Stimulated activated CD8-positive, alpha-beta memory T cell treated with anti-CD3 and anti-CD28 coated beads, Interleukin-12 subunit alpha, Interleukin-12 subunit beta, amount 100 ng/mL, for 24 hours (primary cell): Measurements from ENCODE around the gene RALA.
A peak's percentile ranks its signal among the peaks of the same experiment; 100 is the strongest.
"Not testable (repeated sequence)": the region's sequence is repeated elsewhere in the genome, so short reads cannot be mapped to it uniquely, and the experiment has no call there.

Experiments
- DNase-seq: peaks from one replicate; pipeline ENCODE4 v3.0.0-alpha.2; 2020; ENCODE audit errors: extremely low read depth

The RALA gene

GRCh38 chr7:39732837-39733804, 109.7 kb downstream of the RALA start:
- peak; percentile 97 for DNase-seq

- DNase-seq: no peak
Observed at GRCh38 chr7:39733881-39734632, 110.7 kb downstream of the RALA start.

GRCh38 chr7:39734633-39735004, 111.2 kb downstream of the RALA start:
- DNase-seq: no peak

- no peak for DNase-seq
Observed at GRCh38 chr7:39735903-39736302, 112.5 kb downstream of the RALA start.

- no peak for DNase-seq
Observed at GRCh38 chr7:39741942-39742623, 118.7 kb downstream of the RALA start.

GRCh38 chr7:39744620-39745019, 121.2 kb downstream of the RALA start:
- no peak for DNase-seq

GRCh38 chr7:39745320-39745719, 121.9 kb downstream of the RALA start:
- DNase-seq: no peak

- no peak for DNase-seq
Observed at GRCh38 chr7:39746103-39746819, 122.9 kb downstream of the RALA start.

- DNase-seq: no peak
Observed at GRCh38 chr7:39749177-39749576, 125.8 kb downstream of the RALA start.

- DNase-seq: no peak
Observed at GRCh38 chr7:39749717-39750116, 126.3 kb downstream of the RALA start.

- DNase-seq: no peak
Observed at GRCh38 chr7:39750253-39751077, 127.1 kb downstream of the RALA start.

GRCh38 chr7:39753237-39753636, 129.9 kb downstream of the RALA start:
- not testable (repeated sequence) for DNase-seq

- DNase-seq: no peak
Observed at GRCh38 chr7:39753823-39754325, 130.5 kb downstream of the RALA start.

GRCh38 chr7:39754326-39755120, 131.2 kb downstream of the RALA start:
- DNase-seq: no peak

GRCh38 chr7:39757604-39758003, 134.2 kb downstream of the RALA start:
- no peak for DNase-seq
